ENCODE results near the gene FSIP1. TPM values are rescaled to one million over a fixed set of nuclear protein-coding genes. Genes with fewer than 3 reads are reported as not detected.

Gene FSIP1
- total RNA-seq, 4 donors from 2014 or later: 1.9 to 8.6 (median 5.6) TPM; not detected in 1

GRCh38 chr15:39709941-39710340 is 72.7 kb downstream of the FSIP1 start:
- no peaks in the 10 kb centered on the region for H3K36me3 ChIP-seq
- no peak overlapping the region for H3K4me3 ChIP-seq
- no peaks in the 10 kb centered on the region for H3K27me3 ChIP-seq
- no peak for TF ChIP-seq POLR2A (IDR thresholded peaks at IDR 0.05)
- no peak for TF ChIP-seq CTCF (IDR thresholded peaks at IDR 0.05)
- TF ChIP-seq EP300 (IDR thresholded peaks at IDR 0.05; ENCODE audit: low read depth): no peak
- no peak for TF ChIP-seq POLR2AphosphoS5 (IDR thresholded peaks at IDR 0.05)
- H3K9me3 ChIP-seq: no peaks in the 10 kb centered on the region
- 87 to 91% methylated on average over 4 of the region's 4 CpGs for WGBS, 2 donors (ENCODE audit: low coverage in 1 of 2)
- no peak overlapping the region for H3K27ac ChIP-seq
- H3K4me1 ChIP-seq: no peaks in the 10 kb centered on the region
- intact Hi-C loops (cut with DNase I; ENCODE audit: low total_unique reads): no loop called here
- DNase-seq: no peak
- in situ Hi-C loops (cut with MboI; ENCODE audit: low pct_ligation_motif_present in 1 of 4, low pct_unique_long_range_greater_than_20kb in 1 of 4, low sequenced_read_pairs in 3 of 4): no loop called here

DNA sequence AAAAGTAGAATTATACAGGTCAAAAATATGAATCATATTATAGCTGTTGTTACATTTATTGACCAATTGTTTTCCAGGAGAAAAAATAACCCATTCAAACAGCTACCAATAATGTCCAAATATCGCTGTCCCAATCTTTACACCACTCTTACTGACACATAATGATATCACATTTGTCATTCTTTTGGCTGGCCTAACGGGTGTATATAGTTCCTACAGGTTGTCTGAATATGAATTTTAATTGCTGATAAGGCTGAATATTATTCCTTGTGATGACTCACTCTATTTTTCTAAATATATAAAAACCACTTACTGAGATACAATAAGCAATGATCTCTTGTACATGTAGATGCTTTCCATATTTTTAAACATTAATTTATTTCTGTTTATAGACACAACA is 76.4 kb downstream of the FSIP1 start:
- H3K36me3 ChIP-seq: no peaks in the 10 kb centered on the region
- no peaks in the 10 kb centered on the region for H3K9me3 ChIP-seq
- TF ChIP-seq EP300 (IDR thresholded peaks at IDR 0.05; ENCODE audit: low read depth) (no peak), POLR2A (IDR thresholded peaks at IDR 0.05) (no peak), CTCF (IDR thresholded peaks at IDR 0.05) (no peak), POLR2AphosphoS5 (IDR thresholded peaks at IDR 0.05) (no peak)
- H3K27ac ChIP-seq: no peak overlapping the region
- intact Hi-C loops (cut with DNase I; ENCODE audit: low total_unique reads) (no loop called here), in situ Hi-C loops (cut with MboI; ENCODE audit: low pct_ligation_motif_present in 1 of 4, low pct_unique_long_range_greater_than_20kb in 1 of 4, low sequenced_read_pairs in 3 of 4) (no loop called here)
- 84 to 93% methylated on average over 2 of the region's 2 CpGs for WGBS, 2 donors (ENCODE audit: low coverage in 1 of 2)
- H3K27me3 ChIP-seq: no peaks in the 10 kb centered on the region
- DNase-seq: no peak
- no peaks in the 10 kb centered on the region for H3K4me1 ChIP-seq
- no peak overlapping the region for H3K4me3 ChIP-seq

GRCh38 chr15:39704689-39705088 is 78.0 kb downstream of the FSIP1 start:
- Histone ChIP-seq H3K4me1 (no peaks in the 10 kb centered on the region), H3K4me3 (no peak overlapping the region), H3K36me3 (no peaks in the 10 kb centered on the region), H3K27ac (no peak overlapping the region), H3K9me3 (no peaks in the 10 kb centered on the region), H3K27me3 (no peaks in the 10 kb centered on the region)
- in situ Hi-C loops (cut with MboI; ENCODE audit: low pct_ligation_motif_present in 1 of 4, low pct_unique_long_range_greater_than_20kb in 1 of 4, low sequenced_read_pairs in 3 of 4) (no loop called here), intact Hi-C loops (cut with DNase I; ENCODE audit: low total_unique reads) (no loop called here)
- TF ChIP-seq CTCF (IDR thresholded peaks at IDR 0.05) (no peak), EP300 (IDR thresholded peaks at IDR 0.05; ENCODE audit: low read depth) (no peak), POLR2AphosphoS5 (IDR thresholded peaks at IDR 0.05) (no peak), POLR2A (IDR thresholded peaks at IDR 0.05) (no peak)
- 62 to 63% methylated on average over 1 of the region's 1 CpG for WGBS, 2 donors (ENCODE audit: low coverage in 1 of 2)
- DNase-seq: no peak

DNA sequence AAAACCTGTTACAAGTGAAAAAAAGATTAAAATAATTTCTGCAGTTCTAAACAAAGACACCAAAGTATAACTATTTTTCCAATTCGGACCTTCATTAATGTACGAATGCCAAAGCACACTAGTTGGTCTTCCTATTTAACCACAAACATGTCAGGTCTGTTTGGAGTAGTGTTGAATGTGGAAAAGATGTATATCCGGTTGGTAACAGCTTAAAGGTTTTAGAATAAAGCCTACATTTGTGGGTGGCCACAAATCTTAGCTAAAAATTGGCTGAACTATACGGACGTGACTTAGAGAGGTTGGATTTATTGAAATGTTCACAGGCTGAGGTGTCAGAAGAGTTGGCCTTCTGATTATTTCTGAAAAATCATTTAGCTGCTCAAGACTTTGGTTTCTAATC is 78.4 kb downstream of the FSIP1 start:
- Histone ChIP-seq H3K27ac (no peak overlapping the region), H3K4me1 (no peaks in the 10 kb centered on the region), H3K4me3 (no peak overlapping the region), H3K36me3 (no peaks in the 10 kb centered on the region), H3K27me3 (no peaks in the 10 kb centered on the region), H3K9me3 (no peaks in the 10 kb centered on the region)
- in situ Hi-C loops (cut with MboI; ENCODE audit: low pct_ligation_motif_present in 1 of 4, low pct_unique_long_range_greater_than_20kb in 1 of 4, low sequenced_read_pairs in 3 of 4) (no loop called here), intact Hi-C loops (cut with DNase I; ENCODE audit: low total_unique reads) (no loop called here)
- no peak for TF ChIP-seq CTCF (IDR thresholded peaks at IDR 0.05)
- no peak for TF ChIP-seq POLR2AphosphoS5 (IDR thresholded peaks at IDR 0.05)
- TF ChIP-seq EP300 (IDR thresholded peaks at IDR 0.05; ENCODE audit: low read depth): no peak
- no peak for TF ChIP-seq POLR2A (IDR thresholded peaks at IDR 0.05)
- DNase-seq: no peak
- 85 to 94% methylated on average over 2 to 5 of the region's 5 CpGs for WGBS, 2 donors (ENCODE audit: low coverage in 1 of 2)
